ENCODE data around the gene CDK14. TPM values are rescaled to one million over a fixed set of nuclear protein-coding genes. Genes with fewer than 3 reads are reported as not detected.

CDK14 gene
- total RNA-seq, 4 donors from 2014 or later, result 0.38 to 3.6 (median 1.3) TPM

DNA sequence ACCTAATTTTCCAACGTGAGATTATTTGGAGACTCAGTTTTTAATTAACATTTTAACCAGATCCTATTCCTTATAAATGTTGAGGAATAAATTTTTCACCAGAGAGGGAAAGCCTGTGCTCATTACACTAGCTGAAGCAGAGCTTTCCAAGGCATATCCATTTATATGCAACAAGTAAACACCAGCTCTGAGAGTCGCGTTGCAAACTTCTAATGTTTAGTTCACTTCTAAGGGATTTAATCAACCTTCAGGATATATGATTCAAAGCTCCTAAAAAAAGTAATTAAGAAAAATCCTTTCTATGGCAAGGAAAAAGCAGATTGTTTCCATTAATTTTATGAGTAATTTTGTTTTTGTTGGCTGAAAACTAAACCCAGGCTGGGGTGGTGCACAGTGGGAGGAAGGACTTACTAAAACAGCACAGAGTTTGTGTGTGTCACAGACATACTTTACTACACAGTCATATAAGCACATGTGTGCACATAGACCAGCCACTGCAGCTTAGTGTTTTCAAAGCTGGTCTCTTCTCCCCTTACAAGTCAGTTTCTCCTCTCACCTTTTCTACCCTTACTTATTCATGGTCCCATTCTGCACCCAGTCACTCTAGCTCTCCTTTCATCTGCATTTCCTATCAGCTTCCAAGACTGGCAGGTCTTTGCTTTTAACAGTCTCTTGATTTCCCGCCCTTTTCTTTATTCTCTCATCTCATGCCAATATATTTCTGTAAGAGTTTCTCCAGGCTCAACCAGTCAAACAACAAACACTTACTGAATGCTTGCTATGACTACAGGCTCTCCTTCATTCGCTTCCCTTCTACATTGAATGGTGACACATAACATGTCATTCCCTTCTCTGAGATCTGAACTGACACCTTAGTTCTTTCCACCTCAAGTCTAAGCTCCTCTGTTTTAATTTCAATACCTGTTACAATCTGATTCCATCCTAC, 587.0 kb downstream of the CDK14 start:
- intact Hi-C loops (cut with DNase I), result no loop called here
- WGBS, 2 donors, result 35 to 37% methylated on average over 5 of the region's 5 CpGs
- Histone ChIP-seq H3K27me3 (no peaks in the 10 kb centered on the region), H3K27ac (no peak overlapping the region), H3K36me3 (no peaks in the 10 kb centered on the region), H3K4me3 (no peak overlapping the region), H3K9me3 (no peaks in the 10 kb centered on the region), H3K4me1 (peaks cover 0 to 9% (median 0%) of the 10 kb centered on the region in 3 donors)
- TF ChIP-seq, protein P1, sequence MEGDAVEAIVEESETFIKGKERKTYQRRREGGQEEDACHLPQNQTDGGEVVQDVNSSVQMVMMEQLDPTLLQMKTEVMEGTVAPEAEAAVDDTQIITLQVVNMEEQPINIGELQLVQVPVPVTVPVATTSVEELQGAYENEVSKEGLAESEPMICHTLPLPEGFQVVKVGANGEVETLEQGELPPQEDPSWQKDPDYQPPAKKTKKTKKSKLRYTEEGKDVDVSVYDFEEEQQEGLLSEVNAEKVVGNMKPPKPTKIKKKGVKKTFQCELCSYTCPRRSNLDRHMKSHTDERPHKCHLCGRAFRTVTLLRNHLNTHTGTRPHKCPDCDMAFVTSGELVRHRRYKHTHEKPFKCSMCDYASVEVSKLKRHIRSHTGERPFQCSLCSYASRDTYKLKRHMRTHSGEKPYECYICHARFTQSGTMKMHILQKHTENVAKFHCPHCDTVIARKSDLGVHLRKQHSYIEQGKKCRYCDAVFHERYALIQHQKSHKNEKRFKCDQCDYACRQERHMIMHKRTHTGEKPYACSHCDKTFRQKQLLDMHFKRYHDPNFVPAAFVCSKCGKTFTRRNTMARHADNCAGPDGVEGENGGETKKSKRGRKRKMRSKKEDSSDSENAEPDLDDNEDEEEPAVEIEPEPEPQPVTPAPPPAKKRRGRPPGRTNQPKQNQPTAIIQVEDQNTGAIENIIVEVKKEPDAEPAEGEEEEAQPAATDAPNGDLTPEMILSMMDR (IDR thresholded peaks at IDR 0.05), result no peak
- TF ChIP-seq POLR2A (IDR thresholded peaks at IDR 0.05), result no peak
- DNase-seq, result no peak

DNA sequence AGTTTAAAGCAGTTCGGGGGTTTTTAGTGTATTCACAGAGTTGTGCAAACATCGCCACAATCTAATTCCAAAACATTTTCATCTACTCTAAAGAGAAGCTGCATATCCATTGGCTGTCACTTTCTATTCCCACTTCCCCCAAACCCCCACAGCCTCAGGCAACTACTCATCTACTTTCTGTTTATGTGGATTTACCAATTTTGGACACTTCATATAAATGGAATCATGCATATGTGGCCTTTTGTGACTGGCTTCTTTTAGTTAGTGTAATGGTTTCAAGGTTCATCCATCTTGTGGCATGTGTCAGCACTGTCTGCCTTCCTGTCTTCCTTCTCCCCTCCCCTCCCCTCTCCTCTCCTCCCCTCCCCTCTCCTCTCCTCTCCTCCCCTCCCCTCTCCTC, 589.6 kb downstream of the CDK14 start:
- DNase-seq, result no peak
- Histone ChIP-seq H3K27ac (no peak overlapping the region), H3K4me1 (peaks cover 0 to 9% (median 0%) of the 10 kb centered on the region in 3 donors), H3K36me3 (no peaks in the 10 kb centered on the region), H3K27me3 (no peaks in the 10 kb centered on the region), H3K4me3 (no peak overlapping the region), H3K9me3 (no peaks in the 10 kb centered on the region)
- WGBS, 2 donors, result 91% methylated on average over 2 of the region's 2 CpGs
- TF ChIP-seq, protein P1 (IDR thresholded peaks at IDR 0.05), result no peak
- no peak for TF ChIP-seq POLR2A (IDR thresholded peaks at IDR 0.05)
- intact Hi-C loops (cut with DNase I), result no loop called here

DNA sequence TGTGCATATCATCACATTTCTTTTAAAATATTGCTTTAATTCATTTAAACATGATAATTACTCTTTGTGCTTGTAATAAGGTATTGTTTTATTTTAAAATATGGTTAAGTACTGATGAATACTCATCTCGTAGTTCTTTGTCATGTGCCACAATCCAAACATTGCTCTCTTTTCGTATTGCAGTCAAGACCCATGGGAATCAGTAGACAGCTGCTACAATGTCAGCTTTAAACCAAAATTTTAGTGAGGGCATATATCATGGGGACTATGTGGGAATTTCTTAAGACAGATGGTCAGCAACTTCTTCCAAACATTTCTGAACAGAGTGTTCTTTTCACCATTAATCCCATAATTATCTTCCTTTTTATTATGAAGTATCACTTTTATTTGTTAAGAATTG, 590.9 kb downstream of the CDK14 start:
- peaks cover 0 to 9% (median 0%) of the 10 kb centered on the region in 3 donors for H3K4me1 ChIP-seq
- no peaks in the 10 kb centered on the region for H3K9me3 ChIP-seq
- no peak overlapping the region for H3K27ac ChIP-seq
- H3K27me3 ChIP-seq, result no peaks in the 10 kb centered on the region
- no peak for TF ChIP-seq POLR2A (IDR thresholded peaks at IDR 0.05)
- TF ChIP-seq, protein P1 (IDR thresholded peaks at IDR 0.05), result no peak
- no peak for DNase-seq
- no peaks in the 10 kb centered on the region for H3K36me3 ChIP-seq
- H3K4me3 ChIP-seq, result no peak overlapping the region
- intact Hi-C loops (cut with DNase I), result no loop called here
- WGBS, 2 donors, result 74 to 81% methylated on average over 2 of the region's 2 CpGs

DNA sequence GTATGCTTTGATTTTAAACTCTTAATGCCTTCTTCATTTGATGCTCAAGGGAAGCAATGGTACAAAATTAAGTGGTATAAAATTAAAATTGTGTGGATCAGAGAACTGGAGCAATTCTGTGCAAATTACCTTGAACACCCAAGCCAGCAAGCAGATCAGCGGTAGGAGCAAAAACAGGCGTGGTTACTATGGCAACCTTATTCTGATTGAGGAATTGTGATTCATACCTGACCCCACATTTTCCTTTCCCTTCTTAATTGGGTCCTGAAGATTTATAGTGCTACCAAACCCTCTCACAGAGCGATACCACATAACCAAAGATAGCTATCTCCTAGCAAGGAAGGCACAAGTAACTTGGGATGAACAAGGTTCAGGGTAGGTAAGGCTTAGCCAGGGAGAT, 595.6 kb downstream of the CDK14 start:
- no peaks in the 10 kb centered on the region for H3K27me3 ChIP-seq
- H3K9me3 ChIP-seq, result no peaks in the 10 kb centered on the region
- WGBS, 2 donors, result 74 to 76% methylated on average over 3 of the region's 3 CpGs
- no peak for TF ChIP-seq POLR2A (IDR thresholded peaks at IDR 0.05)
- TF ChIP-seq, protein P1 (IDR thresholded peaks at IDR 0.05), result no peak
- H3K4me1 ChIP-seq, result no peaks in the 10 kb centered on the region
- no peak overlapping the region for H3K4me3 ChIP-seq
- no peaks in the 10 kb centered on the region for H3K36me3 ChIP-seq
- intact Hi-C loops (cut with DNase I), result no loop called here
- no peak for DNase-seq
- H3K27ac ChIP-seq, result no peak overlapping the region

DNA sequence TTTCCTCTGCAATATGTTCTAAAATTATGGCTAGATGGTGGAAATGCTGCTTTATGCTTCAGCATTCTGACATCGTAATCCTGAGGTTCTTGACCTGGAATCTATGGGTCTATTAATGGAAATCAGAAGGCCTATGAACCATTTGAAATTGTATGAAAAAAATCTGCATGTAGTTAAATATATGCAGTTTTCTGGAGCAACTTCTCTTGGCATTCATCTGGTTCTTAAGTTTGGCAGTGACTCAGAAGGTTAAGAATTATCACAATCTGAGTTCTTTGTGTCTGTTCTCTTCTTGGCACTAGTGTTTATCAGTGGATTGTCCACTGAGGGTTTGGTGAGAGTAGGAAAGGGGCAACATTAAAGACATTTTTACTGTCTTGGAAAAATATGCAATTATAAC, 597.0 kb downstream of the CDK14 start:
- no peak for DNase-seq
- Histone ChIP-seq H3K4me1 (no peaks in the 10 kb centered on the region), H3K4me3 (no peak overlapping the region), H3K36me3 (no peaks in the 10 kb centered on the region), H3K9me3 (no peaks in the 10 kb centered on the region), H3K27ac (no peak overlapping the region), H3K27me3 (no peaks in the 10 kb centered on the region)
- TF ChIP-seq POLR2A (IDR thresholded peaks at IDR 0.05), result no peak
- TF ChIP-seq, protein P1 (IDR thresholded peaks at IDR 0.05), result no peak
- 88 to 95% methylated on average over 1 of the region's 1 CpG for WGBS, 2 donors
- intact Hi-C loops (cut with DNase I), result no loop called here

Data from esophagus squamous epithelium (tissue), 5 donors.